Transverse colon (tissue), 4 donors: ENCODE data around the gene SAMD14.

Experiments
- POLR2A ChIP-seq: fragments of 450-650 bp; IDR thresholded peaks from one replicate; pipeline ENCODE4 v1.6.1; 2016; ENCODE audit warnings: antibody characterized with exemption, mild to moderate bottlenecking, moderate library complexity
- POLR2AphosphoS5 ChIP-seq, 3 donors: sonication (generic); formaldehyde crosslinking; IDR thresholded peaks; one replicate each; pipeline ENCODE4 v1.6.1; 2016; ENCODE audit warnings: antibody characterized with exemption in 3 of 3
- TF ChIP-seq, protein P1 (sequence below), 5 experiments: fragments of 200-600 bp in 3 of 5; fragments of 450-650 bp in 2 of 5; sonication (generic) in 3 of 5; IDR thresholded peaks; 1 replicate in 2 of 5; 2 replicates in 3 of 5; pipeline ENCODE4 v1.5.1; 2016 to 2017; ENCODE audit warnings: antibody characterized with exemption in 5 of 5, inconsistent platforms in 3 of 5, mild to moderate bottlenecking in 2 of 5, moderate library complexity in 1 of 5

DNA sequence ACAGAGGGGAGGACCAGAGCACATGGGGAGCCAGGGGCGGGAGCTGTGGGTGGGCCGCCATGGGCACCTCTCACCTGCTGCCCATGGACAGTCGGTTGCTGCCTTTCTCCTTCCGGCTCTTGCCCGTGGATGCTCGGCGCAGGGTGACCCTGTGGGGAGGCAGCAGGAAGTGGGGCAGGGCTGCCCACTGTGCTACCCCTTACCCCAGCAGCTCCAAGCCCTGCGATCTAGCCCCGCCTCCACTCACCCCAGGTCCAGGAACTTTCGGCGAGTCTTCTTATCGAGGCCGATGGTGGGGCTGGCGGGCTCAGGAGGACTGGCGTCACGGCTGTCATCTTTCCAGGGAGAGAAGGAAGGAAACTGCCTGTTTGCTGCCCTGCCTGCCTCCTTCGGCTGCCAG, 14.2 kb downstream of the SAMD14 start:
- TF ChIP-seq, protein P1, sequence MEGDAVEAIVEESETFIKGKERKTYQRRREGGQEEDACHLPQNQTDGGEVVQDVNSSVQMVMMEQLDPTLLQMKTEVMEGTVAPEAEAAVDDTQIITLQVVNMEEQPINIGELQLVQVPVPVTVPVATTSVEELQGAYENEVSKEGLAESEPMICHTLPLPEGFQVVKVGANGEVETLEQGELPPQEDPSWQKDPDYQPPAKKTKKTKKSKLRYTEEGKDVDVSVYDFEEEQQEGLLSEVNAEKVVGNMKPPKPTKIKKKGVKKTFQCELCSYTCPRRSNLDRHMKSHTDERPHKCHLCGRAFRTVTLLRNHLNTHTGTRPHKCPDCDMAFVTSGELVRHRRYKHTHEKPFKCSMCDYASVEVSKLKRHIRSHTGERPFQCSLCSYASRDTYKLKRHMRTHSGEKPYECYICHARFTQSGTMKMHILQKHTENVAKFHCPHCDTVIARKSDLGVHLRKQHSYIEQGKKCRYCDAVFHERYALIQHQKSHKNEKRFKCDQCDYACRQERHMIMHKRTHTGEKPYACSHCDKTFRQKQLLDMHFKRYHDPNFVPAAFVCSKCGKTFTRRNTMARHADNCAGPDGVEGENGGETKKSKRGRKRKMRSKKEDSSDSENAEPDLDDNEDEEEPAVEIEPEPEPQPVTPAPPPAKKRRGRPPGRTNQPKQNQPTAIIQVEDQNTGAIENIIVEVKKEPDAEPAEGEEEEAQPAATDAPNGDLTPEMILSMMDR (IDR thresholded peaks at IDR 0.05), result no peak
- no peak for TF ChIP-seq POLR2A
- TF ChIP-seq POLR2AphosphoS5 (IDR thresholded peaks at IDR 0.05), result no peak
